ENCODE results near the gene SLC39A6. TPM values are rescaled to one million over a fixed set of nuclear protein-coding genes. Genes with fewer than 3 reads are reported as not detected.

Gene SLC39A6
- polyA plus RNA-seq, 1 donor from 2014 or later, result 298 TPM

DNA sequence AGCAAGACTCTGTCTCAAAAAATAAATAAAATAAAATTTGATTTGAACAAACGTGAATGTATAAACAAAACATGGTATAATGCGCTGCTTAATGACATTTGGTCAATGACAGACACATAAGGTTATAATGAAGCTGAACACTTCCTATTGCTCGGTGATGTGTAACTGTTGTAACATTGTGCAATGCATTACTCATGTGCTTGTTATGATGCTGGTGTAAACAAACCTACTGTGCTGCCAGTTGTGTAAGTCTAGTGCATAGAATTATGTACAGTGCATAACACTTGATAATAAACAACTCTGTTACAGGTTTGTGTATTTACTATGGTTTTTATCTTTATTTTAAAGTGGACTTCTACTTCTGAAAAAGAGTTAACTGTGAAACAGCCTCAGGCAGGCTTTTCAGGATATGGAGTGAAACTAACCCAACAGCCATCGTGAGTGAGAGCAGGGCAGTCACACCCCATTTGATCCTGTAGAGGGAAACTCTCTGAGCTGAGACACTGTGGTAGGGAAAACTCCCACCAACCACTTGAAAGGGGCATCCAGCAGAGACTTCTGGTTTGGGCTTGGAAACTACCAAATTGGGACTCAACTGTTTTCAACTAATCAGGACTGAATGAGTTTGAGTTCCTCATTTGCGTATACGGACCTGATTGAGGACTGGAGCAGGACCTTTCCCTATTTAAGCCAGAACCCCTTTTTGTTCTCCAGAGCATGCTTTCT, 53.1 kb downstream of the SLC39A6 start:
- Histone ChIP-seq H3K27me3 (ENCODE audit: insufficient read depth, low read depth, low read length) (no peaks in the 10 kb centered on the region), H3K79me2 (replicated peaks; ENCODE audit: insufficient read depth, low read length) (no peaks in the 10 kb centered on the region), H3K36me3 (ENCODE audit: insufficient read depth, low read length) (no peaks in the 10 kb centered on the region), H3K27ac (ENCODE audit: low read length) (no peak overlapping the region), H2AFZ (ENCODE audit: low read depth, low read length) (no peak overlapping the region), H3F3A (ENCODE audit: insufficient read depth, low read length, poor library complexity, severe bottlenecking) (no peaks in the 10 kb centered on the region), H3K4me3 (ENCODE audit: low read length) (no peak overlapping the region), H4K20me1 (ENCODE audit: insufficient read depth) (no peaks in the 10 kb centered on the region), H3K9me3 (ENCODE audit: low read length) (no peaks in the 10 kb centered on the region), H3K9me2 (ENCODE audit: insufficient read depth, low read length) (no peaks in the 10 kb centered on the region), H3K9ac (ENCODE audit: low read length) (no peak overlapping the region), H3K4me2 (ENCODE audit: low read length) (no peak overlapping the region)
- TF ChIP-seq, protein P1, sequence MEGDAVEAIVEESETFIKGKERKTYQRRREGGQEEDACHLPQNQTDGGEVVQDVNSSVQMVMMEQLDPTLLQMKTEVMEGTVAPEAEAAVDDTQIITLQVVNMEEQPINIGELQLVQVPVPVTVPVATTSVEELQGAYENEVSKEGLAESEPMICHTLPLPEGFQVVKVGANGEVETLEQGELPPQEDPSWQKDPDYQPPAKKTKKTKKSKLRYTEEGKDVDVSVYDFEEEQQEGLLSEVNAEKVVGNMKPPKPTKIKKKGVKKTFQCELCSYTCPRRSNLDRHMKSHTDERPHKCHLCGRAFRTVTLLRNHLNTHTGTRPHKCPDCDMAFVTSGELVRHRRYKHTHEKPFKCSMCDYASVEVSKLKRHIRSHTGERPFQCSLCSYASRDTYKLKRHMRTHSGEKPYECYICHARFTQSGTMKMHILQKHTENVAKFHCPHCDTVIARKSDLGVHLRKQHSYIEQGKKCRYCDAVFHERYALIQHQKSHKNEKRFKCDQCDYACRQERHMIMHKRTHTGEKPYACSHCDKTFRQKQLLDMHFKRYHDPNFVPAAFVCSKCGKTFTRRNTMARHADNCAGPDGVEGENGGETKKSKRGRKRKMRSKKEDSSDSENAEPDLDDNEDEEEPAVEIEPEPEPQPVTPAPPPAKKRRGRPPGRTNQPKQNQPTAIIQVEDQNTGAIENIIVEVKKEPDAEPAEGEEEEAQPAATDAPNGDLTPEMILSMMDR (IDR thresholded peaks at IDR 0.05; ENCODE audit: poor library complexity, severe bottlenecking), result no peak
- TF ChIP-seq, protein P2, sequence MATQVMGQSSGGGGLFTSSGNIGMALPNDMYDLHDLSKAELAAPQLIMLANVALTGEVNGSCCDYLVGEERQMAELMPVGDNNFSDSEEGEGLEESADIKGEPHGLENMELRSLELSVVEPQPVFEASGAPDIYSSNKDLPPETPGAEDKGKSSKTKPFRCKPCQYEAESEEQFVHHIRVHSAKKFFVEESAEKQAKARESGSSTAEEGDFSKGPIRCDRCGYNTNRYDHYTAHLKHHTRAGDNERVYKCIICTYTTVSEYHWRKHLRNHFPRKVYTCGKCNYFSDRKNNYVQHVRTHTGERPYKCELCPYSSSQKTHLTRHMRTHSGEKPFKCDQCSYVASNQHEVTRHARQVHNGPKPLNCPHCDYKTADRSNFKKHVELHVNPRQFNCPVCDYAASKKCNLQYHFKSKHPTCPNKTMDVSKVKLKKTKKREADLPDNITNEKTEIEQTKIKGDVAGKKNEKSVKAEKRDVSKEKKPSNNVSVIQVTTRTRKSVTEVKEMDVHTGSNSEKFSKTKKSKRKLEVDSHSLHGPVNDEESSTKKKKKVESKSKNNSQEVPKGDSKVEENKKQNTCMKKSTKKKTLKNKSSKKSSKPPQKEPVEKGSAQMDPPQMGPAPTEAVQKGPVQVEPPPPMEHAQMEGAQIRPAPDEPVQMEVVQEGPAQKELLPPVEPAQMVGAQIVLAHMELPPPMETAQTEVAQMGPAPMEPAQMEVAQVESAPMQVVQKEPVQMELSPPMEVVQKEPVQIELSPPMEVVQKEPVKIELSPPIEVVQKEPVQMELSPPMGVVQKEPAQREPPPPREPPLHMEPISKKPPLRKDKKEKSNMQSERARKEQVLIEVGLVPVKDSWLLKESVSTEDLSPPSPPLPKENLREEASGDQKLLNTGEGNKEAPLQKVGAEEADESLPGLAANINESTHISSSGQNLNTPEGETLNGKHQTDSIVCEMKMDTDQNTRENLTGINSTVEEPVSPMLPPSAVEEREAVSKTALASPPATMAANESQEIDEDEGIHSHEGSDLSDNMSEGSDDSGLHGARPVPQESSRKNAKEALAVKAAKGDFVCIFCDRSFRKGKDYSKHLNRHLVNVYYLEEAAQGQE (IDR thresholded peaks at IDR 0.05; ENCODE audit: borderline replicate concordance), result no peak
- no peak for TF ChIP-seq EZH2 (IDR thresholded peaks at IDR 0.05; ENCODE audit: borderline replicate concordance, insufficient read depth, low read length, poor library complexity, severe bottlenecking)
- no peak for TF ChIP-seq POLR2AphosphoS5 (IDR thresholded peaks at IDR 0.05)
- no peak for TF ChIP-seq MXI1 (conservative IDR thresholded peaks at IDR 0.05; ENCODE audit: poor library complexity, severe bottlenecking)
- TF ChIP-seq EP300 (conservative IDR thresholded peaks at IDR 0.05; ENCODE audit: poor library complexity, severe bottlenecking), result no peak
- TF ChIP-seq TAF1 (IDR thresholded peaks at IDR 0.05; ENCODE audit: low read depth), result no peak
- no peak for TF ChIP-seq RAD21 (conservative IDR thresholded peaks at IDR 0.05)
- no peak for TF ChIP-seq SMC3 (conservative IDR thresholded peaks at IDR 0.05; ENCODE audit: poor library complexity)

DNA sequence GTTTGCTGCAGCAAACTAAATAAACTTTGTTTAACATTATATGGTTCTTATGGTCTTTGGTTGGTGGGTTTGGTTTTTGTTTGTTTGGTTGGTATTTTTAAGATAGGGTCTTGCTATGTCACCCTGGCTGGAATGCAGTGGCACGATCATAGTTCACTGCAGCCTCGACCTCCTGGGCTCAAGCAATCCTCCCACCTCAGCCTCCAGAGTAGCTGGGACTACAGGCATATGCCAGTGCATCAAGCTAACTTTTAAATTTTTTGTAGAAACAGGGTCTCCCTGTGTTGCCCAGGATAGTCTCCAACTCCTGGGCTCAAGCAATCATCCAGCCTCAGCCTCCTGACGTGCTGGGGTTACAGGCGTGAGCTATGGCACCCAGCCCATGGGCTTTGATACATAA, 54.7 kb downstream of the SLC39A6 start:
- TF ChIP-seq EZH2 (IDR thresholded peaks at IDR 0.05; ENCODE audit: borderline replicate concordance, insufficient read depth, low read length, poor library complexity, severe bottlenecking) (no peak), SMC3 (conservative IDR thresholded peaks at IDR 0.05; ENCODE audit: poor library complexity) (no peak), POLR2AphosphoS5 (IDR thresholded peaks at IDR 0.05) (no peak), MXI1 (conservative IDR thresholded peaks at IDR 0.05; ENCODE audit: poor library complexity, severe bottlenecking) (no peak), EP300 (conservative IDR thresholded peaks at IDR 0.05; ENCODE audit: poor library complexity, severe bottlenecking) (no peak), RAD21 (conservative IDR thresholded peaks at IDR 0.05) (no peak), TAF1 (IDR thresholded peaks at IDR 0.05; ENCODE audit: low read depth) (no peak)
- TF ChIP-seq, protein P1 (IDR thresholded peaks at IDR 0.05; ENCODE audit: poor library complexity, severe bottlenecking), result no peak
- TF ChIP-seq, protein P2 (IDR thresholded peaks at IDR 0.05; ENCODE audit: borderline replicate concordance), result no peak
- H4K20me1 ChIP-seq (ENCODE audit: insufficient read depth), result no peaks in the 10 kb centered on the region
- H3K79me2 ChIP-seq (replicated peaks; ENCODE audit: insufficient read depth, low read length), result no peaks in the 10 kb centered on the region
- H3K27me3 ChIP-seq (ENCODE audit: insufficient read depth, low read depth, low read length), result no peaks in the 10 kb centered on the region
- H3K9me3 ChIP-seq (ENCODE audit: low read length), result no peaks in the 10 kb centered on the region
- no peak overlapping the region for H2AFZ ChIP-seq (ENCODE audit: low read depth, low read length)
- H3K4me3 ChIP-seq (ENCODE audit: low read length), result no peak overlapping the region
- H3K27ac ChIP-seq (ENCODE audit: low read length), result no peak overlapping the region
- H3K4me2 ChIP-seq (ENCODE audit: low read length), result no peak overlapping the region
- no peak overlapping the region for H3K9ac ChIP-seq (ENCODE audit: low read length)
- no peaks in the 10 kb centered on the region for H3K36me3 ChIP-seq (ENCODE audit: insufficient read depth, low read length)
- no peaks in the 10 kb centered on the region for H3K9me2 ChIP-seq (ENCODE audit: insufficient read depth, low read length)
- H3F3A ChIP-seq (ENCODE audit: insufficient read depth, low read length, poor library complexity, severe bottlenecking), result no peaks in the 10 kb centered on the region
